ENCODE measurements around the gene SMIM35.

The SMIM35 gene

DNA sequence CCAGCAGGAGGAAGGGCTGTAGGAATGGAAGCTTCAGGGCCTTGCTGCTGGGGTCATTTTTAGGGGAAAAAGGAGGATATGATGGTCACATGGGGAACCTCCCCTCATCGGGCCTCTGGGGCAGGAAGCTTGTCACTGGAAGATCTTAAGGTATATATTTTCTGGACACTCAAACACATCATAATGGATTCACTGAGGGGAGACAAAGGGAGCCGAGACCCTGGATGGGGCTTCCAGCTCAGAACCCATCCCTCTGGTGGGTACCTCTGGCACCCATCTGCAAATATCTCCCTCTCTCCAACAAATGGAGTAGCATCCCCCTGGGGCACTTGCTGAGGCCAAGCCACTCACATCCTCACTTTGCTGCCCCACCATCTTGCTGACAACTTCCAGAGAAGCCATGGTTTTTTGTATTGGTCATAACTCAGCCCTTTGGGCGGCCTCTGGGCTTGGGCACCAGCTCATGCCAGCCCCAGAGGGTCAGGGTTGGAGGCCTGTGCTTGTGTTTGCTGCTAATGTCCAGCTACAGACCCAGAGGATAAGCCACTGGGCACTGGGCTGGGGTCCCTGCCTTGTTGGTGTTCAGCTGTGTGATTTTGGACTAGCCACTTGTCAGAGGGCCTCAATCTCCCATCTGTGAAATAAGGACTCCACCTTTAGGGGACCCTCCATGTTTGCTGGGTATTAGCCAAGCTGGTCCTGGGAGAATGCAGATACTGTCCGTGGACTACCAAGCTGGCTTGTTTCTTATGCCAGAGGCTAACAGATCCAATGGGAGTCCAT is 86.5 kb downstream of the SMIM35 start:
- no peak for DNase-seq

DNA sequence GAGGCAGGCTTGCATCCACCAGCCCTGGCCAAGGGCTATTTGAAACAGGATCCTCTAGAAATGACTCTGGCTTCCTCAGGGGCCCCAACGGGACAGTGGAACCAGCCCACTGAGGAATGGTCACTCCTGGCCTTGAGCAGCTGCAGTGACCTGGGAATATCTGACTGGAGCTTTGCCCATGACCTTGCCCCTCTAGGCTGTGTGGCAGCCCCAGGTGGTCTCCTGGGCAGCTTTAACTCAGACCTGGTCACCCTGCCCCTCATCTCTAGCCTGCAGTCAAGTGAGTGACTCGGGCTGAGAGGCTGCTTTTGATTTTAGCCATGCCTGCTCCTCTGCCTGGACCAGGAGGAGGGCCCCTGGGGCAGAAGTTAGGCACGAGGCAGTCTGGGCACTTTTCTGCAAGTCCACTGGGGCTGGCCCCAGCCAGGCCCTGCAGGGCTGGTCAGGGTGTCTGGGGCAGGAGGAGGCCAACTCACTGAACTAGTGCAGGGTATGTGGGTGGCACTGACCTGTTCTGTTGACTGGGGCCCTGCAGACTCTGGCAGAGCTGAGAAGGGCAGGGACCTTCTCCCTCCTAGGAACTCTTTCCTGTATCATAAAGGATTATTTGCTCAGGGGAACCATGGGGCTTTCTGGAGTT is 87.3 kb downstream of the SMIM35 start:
- DNase-seq = no peak

DNA sequence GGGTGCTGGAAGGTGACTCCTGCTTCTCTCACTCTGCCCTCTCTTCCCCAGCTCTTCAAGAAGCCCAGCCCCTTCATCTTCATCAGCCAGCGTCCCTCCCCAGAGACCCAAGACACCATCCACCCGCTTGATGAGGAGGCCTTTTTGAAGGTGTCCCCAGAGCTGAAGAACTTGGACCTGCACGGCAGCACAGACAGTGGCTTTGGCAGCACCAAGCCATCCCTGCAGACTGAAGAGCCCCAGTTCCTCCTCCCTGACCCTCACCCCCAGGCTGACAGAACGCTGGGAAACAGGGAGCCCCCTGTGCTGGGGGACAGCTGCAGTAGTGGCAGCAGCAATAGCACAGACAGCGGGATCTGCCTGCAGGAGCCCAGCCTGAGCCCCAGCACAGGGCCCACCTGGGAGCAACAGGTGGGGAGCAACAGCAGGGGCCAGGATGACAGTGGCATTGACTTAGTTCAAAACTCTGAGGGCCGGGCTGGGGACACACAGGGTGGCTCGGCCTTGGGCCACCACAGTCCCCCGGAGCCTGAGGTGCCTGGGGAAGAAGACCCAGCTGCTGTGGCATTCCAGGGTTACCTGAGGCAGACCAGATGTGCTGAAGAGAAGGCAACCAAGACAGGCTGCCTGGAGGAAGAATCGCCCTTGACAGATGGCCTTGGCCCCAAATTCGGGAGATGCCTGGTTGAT is 88.0 kb downstream of the SMIM35 start:
- no peak for DNase-seq

DNA sequence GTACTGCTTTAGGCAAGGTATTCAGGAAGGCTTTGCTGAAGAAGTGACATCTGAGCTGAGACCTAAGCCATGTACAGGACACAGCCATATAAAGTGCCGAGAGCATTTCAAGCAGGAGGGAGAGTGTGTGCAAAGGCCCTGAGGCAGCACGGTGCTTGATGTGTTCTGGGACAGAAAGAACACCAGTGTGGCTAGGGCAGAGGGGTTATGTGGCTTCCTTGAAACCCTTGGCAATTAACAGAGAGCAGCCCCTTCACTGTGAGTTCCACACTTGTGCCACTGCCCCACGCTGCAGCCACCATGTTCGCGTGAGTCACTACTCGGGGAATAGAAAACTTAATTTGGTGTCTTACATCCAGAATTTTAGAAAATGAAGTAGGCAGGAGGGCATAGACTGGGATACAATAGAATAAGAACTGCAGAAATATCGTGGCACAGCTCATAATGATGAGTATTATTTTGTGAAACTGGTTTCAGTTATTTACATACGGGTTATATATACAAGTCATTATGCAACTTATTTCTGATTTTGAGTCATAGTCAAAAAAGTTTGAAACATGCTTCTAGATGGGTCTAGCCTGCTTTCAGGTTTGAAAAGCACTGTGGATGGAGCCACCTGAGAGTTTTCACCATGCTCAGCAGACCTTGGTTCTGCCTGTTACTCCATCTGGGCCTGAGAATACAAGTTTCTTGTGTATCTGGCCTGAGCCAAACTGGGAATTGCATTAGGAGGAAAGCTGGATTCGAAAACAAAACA is 88.8 kb downstream of the SMIM35 start:
- DNase-seq = no peak

DNA sequence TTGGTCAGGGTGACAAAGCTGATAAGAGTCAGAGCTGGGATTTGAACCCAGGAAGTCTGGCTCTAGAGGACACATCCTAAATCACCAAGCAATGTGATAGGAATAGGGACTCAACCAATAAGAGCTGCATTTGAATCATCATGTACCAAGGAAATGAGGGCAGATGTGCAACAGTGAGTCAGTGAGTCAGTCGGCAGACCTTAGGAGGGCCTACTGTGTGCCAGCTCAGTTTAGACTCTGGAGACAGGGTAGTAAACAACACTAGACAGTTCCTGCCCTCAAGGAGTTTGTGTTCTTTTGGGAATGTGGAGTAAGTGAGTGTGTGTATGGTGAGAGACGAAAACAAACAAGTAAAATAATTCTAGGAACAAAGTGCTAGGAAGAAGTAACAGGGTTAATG is 89.4 kb downstream of the SMIM35 start:
- DNase-seq = no peak

DNA sequence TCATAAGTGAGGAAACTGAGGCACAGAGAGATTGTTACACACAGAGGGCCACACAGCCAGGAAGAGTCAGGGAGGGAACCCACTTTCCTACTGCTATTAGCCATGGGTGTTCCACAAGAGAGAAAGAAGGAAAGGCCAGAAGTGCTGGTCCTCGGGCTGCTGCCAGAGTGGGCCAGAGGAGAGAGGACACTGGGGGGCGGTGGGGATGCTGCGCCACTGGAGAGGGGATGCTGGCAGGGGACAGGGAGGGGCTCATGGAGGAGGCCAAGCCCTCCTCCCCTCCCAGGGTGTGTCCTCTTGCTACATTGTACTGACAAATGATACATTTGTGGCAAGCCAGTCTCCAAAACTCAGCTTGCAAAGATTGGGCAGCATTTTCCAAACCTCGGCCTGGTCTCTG is 90.7 kb downstream of the SMIM35 start:
- no peak for DNase-seq

DNA sequence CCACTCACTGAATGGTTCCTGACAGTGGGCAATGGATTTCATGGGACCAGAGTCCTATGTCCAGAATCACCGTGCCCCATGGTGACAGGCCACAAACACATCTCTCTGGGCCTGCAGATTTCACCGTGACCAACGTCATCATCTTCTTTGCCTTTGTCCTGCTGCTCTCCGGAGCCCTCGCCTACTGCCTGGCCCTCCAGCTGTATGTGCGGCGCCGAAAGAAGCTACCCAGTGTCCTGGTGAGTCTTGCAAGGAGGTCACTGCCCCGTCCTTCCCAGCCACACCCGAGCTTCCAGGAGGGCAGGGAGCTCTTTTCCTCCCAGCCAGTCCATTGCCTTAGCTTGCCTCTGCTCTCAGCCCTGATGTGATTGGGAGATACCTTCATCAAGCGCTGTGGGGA is 91.3 kb downstream of the SMIM35 start:
- no peak for DNase-seq

DNA sequence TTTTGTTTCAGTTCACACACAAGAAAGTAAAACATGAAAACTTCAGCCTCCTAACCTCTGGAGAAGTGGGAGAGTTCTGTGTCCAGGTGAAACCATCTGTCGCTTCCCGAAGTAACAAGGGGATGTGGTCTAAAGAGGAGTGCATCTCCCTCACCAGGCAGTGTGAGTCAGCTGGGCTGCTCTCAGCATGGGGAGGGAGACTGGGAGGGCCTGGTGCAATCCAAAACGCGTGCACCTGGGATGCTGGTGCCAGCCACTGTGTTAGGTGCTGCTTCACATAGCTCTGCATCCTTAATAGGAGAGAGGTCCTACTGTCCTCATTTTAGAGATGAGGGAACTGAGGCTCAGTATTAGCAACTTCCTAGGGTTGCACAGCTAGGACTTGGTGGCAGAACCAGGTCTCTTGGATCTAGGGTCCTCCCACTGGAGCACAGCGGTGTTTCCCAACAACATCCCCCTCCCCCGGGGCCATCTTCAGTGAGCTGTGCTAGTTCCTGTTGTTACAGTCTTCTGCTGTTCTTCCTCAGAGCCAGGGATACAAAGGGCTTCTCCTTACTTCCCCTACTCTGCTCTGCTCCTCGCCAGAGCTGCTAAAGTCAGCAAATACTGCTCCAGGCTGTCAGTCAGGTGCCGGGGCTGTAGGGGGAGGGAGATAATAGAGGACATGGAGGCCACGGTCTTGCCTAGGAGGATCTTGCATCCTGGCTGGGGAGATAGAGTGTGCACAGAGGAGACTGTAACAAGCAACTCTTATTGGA is 92.6 kb downstream of the SMIM35 start:
- no peak for DNase-seq

DNA sequence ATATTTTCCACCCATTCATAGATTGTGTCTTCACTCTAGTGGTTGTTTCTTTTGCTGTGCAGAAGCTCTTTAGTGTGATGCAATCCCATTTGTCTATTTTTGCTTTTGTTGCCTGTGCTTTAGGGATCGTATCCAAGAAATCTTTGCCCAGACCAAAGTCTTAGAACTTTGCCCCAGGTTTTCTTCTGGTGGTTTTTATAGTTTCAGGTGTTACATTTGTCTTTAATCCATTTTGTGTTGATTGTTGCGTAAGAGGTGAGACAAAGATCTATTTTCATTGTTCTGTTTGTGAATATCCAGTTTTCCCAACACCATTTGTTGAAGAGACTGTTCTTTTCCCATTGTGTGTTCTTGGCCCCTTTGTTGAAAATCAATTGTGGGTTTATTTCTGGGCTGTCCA is 94.1 kb downstream of the SMIM35 start:
- no peak for DNase-seq

DNA sequence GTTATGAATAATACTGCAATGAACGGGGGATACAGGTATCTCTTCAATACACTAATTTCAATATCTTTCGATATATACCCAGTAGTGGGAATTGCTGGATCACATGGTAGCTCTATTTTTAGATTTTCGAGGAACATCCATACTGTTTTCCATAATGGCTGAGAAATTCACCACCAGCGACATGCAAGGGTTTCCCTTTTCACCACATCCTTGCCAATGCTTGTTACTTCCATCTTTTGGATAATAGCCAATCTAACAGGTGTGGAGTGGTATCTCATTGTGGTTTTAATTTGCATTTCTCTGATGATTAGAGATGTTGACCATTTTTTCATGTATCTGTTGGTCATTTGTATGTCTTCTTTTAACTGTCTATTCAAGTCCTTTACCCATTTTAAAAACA is 94.6 kb downstream of the SMIM35 start:
- DNase-seq = no peak

DNA sequence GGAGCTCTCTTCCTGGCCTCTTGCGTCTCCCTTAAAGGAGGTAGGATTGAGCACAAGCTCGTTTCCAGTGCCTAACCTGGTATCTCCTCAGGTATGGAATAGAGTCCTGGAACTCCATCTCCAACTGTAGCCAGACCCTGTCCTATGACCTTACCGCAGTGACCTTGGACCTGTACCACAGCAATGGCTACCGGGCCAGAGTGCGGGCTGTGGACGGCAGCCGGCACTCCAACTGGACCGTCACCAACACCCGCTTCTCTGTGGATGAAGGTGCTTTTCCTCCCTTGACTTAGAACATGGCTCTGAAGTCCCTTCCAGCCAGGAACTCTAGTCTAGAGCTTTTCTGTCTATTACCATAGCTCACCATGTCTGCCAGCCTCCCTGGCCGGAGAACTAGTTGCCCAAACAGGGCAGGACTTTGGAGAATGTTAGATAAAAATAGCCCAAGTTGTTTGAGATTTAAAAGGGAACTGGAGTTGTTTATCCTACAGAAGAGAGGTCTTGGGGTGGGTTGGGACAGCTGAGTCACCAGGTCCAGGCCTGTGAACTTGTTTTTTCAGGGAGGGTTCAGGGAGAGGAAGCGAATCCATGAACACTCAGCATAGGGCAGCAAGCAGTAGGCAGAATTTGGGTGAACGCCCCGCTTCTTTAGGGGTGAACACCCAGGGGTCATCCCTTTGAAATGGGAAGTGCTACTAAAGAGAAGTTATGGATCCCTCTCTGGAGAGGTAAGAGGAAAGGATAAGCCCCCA is 97.2 kb downstream of the SMIM35 start:
- no peak for DNase-seq

DNA sequence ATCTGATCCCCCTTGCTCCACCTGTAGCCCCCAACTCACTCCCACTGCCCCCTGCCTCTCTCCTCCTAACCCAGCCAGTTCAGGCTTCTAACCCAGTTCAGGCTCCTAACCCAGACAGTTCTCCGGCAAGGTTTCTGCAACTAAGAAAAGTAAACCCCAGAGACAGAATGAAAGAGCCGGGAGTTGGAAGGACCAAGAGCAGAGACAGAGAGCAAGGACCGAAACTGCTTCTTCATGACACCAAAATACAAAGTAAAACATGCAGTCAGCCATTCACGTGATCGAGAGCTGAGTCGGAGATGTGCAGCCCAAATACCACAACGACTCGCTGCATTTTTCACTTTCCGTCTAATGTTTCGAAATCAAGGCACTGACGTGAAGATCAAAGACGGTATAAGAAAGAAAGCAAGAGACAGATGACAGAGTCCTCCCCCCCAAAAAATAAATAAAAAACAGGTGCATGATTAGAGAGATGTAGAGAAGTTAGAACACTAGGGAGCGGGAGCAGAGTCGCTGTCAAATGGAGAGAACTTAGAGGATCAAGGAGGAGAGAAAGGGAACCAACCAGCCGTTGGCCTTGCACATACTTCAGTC is 99.7 kb downstream of the SMIM35 start:
- DNase-seq = no peak

DNA sequence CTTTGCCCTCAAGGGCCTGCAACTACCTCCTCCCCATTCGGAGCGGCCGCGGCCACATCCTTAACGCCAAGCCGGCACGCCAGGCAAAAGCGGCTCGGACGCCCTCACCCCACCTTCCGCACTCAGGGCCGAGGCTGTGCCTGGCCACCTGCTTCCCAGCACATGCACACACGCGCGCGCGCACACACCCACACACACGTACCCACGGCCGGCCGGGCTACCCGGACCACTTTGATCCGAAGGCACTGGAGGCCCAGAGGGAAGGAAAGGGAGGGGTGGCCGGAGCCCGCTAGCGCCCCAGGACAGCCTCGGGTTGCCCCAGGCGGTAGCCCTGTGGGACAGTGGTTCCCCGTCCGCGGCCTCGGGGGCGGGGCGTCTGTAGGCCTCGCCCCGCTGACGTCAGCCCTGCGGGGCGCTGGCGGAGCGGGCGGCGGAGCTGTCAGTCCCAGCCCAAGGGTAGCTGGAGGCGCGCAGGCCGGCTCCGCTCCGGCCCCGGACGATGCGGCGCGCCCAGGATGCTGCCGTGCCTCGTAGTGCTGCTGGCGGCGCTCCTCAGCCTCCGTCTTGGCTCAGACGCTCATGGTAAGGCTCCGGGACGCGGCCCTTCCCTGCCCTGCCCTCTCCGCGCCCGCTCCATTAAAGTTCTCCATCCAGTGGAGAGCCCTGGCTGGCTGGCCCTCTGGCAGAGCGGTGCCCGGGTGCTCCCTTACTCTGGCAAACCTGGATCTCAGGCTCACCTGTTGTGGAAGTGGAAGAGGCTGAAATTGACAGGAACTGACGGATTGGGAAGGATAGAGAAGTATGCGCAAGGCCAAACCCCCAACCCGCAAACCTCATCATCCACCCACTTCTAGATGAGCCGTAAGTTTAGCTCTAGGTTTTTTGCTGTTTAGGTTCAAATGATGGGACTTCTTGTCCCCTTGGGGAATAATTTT is 100.5 kb downstream of the SMIM35 start, which contains the start of gene IL10RA:
IL10RA (plus strand) TSS at position 442 of the 935 bp plus-strand sequence; CDS start at position 516, 74 bp downstream.
- DNase-seq = peak; percentile 84

DNA sequence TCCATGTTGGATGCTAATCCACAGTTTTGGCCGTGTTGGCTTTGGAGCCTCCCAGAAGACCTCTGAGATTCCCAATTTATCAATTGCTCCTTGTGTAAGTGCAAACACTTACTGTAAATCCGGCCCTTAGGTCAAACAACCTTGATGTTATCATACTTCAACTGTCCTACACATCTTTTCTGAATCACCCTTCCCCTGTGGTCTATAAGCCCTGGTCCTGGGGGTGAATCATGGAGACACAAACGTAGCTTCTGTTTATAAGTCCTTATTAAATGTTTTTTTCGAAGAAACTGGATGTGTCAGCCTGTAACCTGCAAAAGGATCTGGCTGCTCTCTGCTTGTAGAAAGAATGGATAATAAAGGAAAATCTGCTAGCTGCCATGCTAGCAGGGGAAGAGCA is 102.3 kb downstream of the SMIM35 start:
- DNase-seq = no peak

DNA sequence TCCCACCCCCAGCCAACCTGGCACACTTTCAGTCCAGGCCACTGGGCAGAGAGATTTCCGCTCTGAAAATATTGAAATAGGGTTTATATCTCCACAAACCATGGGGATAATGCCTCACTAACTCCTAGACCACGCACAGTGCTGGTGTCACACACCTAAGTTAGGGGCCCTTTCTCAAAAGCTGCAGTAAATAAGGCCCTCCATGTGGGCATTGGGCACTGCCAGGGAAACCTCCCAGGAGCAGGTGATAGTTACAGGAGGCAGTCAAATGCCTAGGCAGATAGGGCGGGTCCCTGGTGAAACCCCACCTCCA is 103.6 kb downstream of the SMIM35 start:
- DNase-seq = no peak

DNA sequence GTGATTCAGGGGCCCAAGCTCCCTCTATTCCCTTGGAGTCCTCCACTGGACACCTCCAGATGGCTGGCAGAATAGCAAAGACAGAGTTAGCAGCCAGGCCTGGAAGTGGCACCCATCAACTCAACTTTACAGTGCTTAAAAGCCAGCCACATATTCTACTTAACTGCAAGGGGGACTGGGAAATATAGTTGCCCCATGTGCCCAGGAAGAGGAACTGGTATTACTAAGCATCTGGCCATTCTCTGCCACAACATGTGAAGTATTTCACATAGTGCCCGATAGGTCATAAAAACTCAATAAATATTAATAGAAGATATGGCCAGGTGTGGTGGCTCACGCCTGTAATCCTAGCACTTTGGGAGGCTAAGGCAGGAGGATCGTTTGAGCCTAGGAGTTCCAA is 106.0 kb downstream of the SMIM35 start:
- DNase-seq = no peak

DNA sequence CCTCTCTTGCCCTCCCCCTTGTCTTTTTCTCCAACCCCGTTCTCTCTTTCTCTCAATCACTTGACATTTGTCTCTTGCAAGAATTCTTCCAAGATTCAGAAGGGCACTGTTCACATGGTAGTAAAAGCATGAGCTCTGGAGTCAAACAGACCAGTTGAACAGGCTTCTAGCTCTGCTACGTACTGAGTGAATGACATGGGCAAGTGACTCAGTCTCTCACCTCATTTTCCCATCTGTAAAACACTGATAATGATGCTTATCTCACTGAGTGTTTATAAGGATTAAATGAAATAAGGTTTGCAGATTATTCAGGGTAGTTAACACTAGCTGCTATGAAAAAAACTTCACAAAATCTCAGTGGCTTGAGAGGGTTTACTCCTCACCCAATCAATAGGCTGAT is 106.5 kb downstream of the SMIM35 start:
- DNase-seq = no peak

DNA sequence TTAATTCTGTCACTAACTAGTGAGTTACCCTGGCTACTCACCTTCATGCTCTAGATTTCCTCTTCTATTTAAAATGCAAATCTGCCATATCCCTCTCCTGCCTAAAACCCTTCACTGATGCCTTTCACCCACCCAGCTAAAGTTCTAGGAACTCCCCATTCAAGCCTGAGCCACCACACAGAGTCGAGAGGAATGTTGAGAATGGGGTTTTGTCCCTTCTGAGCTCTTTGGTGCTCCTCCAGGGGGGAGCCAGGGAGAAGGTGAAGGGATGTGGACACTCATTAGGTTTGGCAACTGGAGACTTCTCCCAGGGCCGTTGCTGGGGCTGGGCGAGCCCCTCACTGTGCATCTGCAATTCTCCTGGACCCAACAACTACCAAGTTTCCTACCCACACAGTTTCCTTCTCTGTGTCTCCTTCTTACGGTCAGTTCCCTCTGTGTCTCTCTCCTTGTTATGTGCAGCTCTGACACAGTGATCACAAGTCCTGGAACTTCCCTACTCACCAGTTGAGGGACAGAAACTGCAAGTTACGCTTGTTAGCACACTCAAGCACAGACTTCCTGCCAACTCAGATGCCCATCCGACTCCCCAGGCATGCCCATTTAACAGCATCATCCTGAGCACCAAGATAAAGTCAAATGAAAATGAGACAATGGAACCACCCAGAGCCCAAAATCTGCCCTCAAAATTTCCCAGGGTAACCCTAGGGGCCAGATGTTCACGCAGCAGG is 107.1 kb downstream of the SMIM35 start:
- no peak for DNase-seq

DNA sequence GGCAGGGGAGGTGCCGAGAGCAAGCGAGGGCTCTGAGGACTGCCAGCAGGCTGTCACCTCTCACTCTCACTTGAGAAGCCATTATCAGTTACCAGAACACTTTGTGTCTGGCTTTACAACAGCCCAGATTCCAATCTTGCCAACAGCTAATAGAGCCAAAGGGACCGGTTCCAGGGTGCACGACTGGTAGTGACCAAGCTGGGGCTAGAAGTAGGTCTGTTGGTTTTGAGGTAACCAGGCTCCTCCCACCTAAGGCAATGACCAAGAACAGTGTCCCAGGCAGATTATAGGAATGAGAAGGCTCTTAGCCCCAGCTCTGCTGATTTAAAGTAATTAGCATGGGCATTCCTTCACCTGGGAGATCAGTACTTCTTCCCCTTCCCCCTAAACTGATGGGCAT is 107.8 kb downstream of the SMIM35 start:
- no peak for DNase-seq
